HepG2 (cell line): ENCODE measurements around the gene ZNF765. TPM values are rescaled to one million over a fixed set of nuclear protein-coding genes. Genes with fewer than 3 reads are reported as not detected.

ENCODE experiments used
- FOXJ3 ChIP-seq: sonication (generic); formaldehyde crosslinking; IDR thresholded peaks from 2 replicates; pipeline ENCODE4 v1.4.0; 2020; ENCODE audit warnings: missing genetic modification reagents, mild to moderate bottlenecking, borderline replicate concordance
- JUN ChIP-seq: sonication (generic); formaldehyde crosslinking; IDR thresholded peaks from 2 replicates; pipeline ENCODE4 v1.4.0; 2020; ENCODE audit warnings: mild to moderate bottlenecking, missing genetic modification reagents
- KDM5A ChIP-seq: fragments of 200-600 bp; sonication (generic); IDR thresholded peaks from 2 replicates; pipeline ENCODE4 v1.7.0; 2018; ENCODE audit warnings: antibody characterized with exemption, mild to moderate bottlenecking, low read length, borderline replicate concordance
- KMT2A ChIP-seq: sonication (generic); formaldehyde crosslinking; IDR thresholded peaks from 2 replicates; pipeline ENCODE4 v1.4.0; 2020; ENCODE audit warnings: missing genetic modification reagents
- MED1 ChIP-seq: sonication (generic); formaldehyde crosslinking; IDR thresholded peaks from 2 replicates; pipeline ENCODE4 v1.4.0; 2020; ENCODE audit warnings: missing genetic modification reagents
- MYC ChIP-seq: sonication (generic); formaldehyde crosslinking; IDR thresholded peaks from 2 replicates; pipeline ENCODE4 v1.9.0; 2021; ENCODE audit warnings: missing genetic modification reagents, borderline replicate concordance
- NR2C2 ChIP-seq: sonication (generic); formaldehyde crosslinking; IDR thresholded peaks from 2 replicates; pipeline ENCODE4 v1.4.0; 2020; ENCODE audit warnings: missing genetic modification reagents, mild to moderate bottlenecking, moderate library complexity, borderline replicate concordance
- POLR2AphosphoS5 ChIP-seq: IDR thresholded peaks from 2 replicates; pipeline ENCODE4 v1.6.1; 2012; ENCODE audit warnings: low read depth, low read length
- RBM39 ChIP-seq: fragments of 200-400 bp; formaldehyde crosslinking; IDR thresholded peaks from one replicate; pipeline ENCODE4 v1.6.1; 2018; ENCODE audit warnings: antibody characterized with exemption, mild to moderate bottlenecking, low read depth, low read length; ENCODE audit not compliant: poor library complexity, severe bottlenecking
- RFX3 ChIP-seq: IDR thresholded peaks from 2 replicates; pipeline ENCODE4 v1.6.1; 2016; ENCODE audit warnings: missing biosample characterization, missing genetic modification reagents
- RFXANK ChIP-seq: IDR thresholded peaks from 2 replicates; pipeline ENCODE4 v1.6.1; 2016
- SMAD3 ChIP-seq: sonication (generic); formaldehyde crosslinking; IDR thresholded peaks from 2 replicates; pipeline ENCODE4 v1.4.0; 2020; ENCODE audit warnings: missing genetic modification reagents
- SOX6 ChIP-seq, 2 experiments: fragments of 450-650 bp in 1 of 2; sonication (generic) in 1 of 2; formaldehyde crosslinking in 1 of 2; IDR thresholded peaks; 2 replicates each; pipeline versions ENCODE4 v1.4.0 to v1.6.1; 2017 to 2020; ENCODE audit warnings: antibody characterized with exemption in 1 of 2, mild to moderate bottlenecking in 1 of 2, missing genetic modification reagents in 1 of 2
- SP1 ChIP-seq, 2 experiments: fragments of 450-650 bp in 1 of 2; sonication (generic) in 1 of 2; formaldehyde crosslinking in 1 of 2; IDR thresholded peaks; 2 replicates each; pipeline versions ENCODE4 v1.4.0 to v1.6.1; 2016 to 2020; ENCODE audit warnings: missing genetic modification reagents in 1 of 2
- SRSF1 ChIP-seq: fragments of 200-400 bp; formaldehyde crosslinking; optimal IDR thresholded peaks from 2 replicates; pipeline ENCODE3; 2017; ENCODE audit warnings: mild to moderate bottlenecking, low read depth, low read length, moderate library complexity
- THAP11 ChIP-seq: IDR thresholded peaks from 2 replicates; pipeline ENCODE4 v1.6.1; 2016; ENCODE audit warnings: missing biosample characterization, missing genetic modification reagents
- YEATS4 ChIP-seq: sonication (generic); formaldehyde crosslinking; IDR thresholded peaks from 2 replicates; pipeline ENCODE4 v1.4.0; 2020; ENCODE audit warnings: missing genetic modification reagents, borderline replicate concordance
- ZGPAT ChIP-seq: IDR thresholded peaks from 2 replicates; pipeline ENCODE4 v1.6.1; 2016; ENCODE audit warnings: mild to moderate bottlenecking
- ZNF124 ChIP-seq: sonication (generic); formaldehyde crosslinking; IDR thresholded peaks from 2 replicates; pipeline ENCODE4 v1.4.0; 2020; ENCODE audit warnings: missing genetic modification reagents
- ZNF337 ChIP-seq: sonication (generic); formaldehyde crosslinking; IDR thresholded peaks from 2 replicates; pipeline ENCODE4 v1.5.1; 2020; ENCODE audit warnings: missing genetic modification reagents, low read depth, mild to moderate bottlenecking, borderline replicate concordance
- ZNF766 ChIP-seq: sonication (generic); formaldehyde crosslinking; IDR thresholded peaks from 2 replicates; pipeline ENCODE4 v1.5.0; 2020; ENCODE audit warnings: missing genetic modification reagents, borderline replicate concordance
- ZNF780A ChIP-seq: sonication (generic); formaldehyde crosslinking; IDR thresholded peaks from 2 replicates; pipeline ENCODE4 v1.8.0; 2022; ENCODE audit warnings: mild to moderate bottlenecking, missing genetic modification reagents, moderate library complexity
- ZNF883 ChIP-seq: sonication (generic); formaldehyde crosslinking; IDR thresholded peaks from 2 replicates; pipeline ENCODE4 v1.5.1; 2020; ENCODE audit warnings: mild to moderate bottlenecking, missing genetic modification reagents; ENCODE audit errors: not compliant biosample characterization
- polyA plus RNA-seq, 8 experiments: library from polyadenylated mRNA; depleted of rRNA in 3 of 8; stranded (reverse) in 7 of 8; unstranded in 1 of 8; fragments of >200 nt; fragmentation: Illumina TruSeq in 4 of 8; extraction: Trizol in 4 of 8; gene quantifications; 2 replicates each; pipeline versions ENCODE4 v1.2.1 to v1.2.3, GENCODE V29; 2011 to 2016; ENCODE audit warnings: low read depth in 4 of 8, missing spikeins in 1 of 8, mixed read lengths in 1 of 8; ENCODE audit not compliant: insufficient read depth in 1 of 8
- total RNA-seq, 5 experiments: library from RNA; depleted of rRNA; stranded (reverse); fragments of >200 nt; fragmentation: Illumina TruSeq; extraction: Trizol; gene quantifications; 2 replicates each; pipeline ENCODE4 v1.2.3, GENCODE V29; 2016; ENCODE audit warnings: low read depth in 1 of 5
- TF ChIP-seq, protein P1 (sequence below): sonication (generic); formaldehyde crosslinking; IDR thresholded peaks from 2 replicates; pipeline ENCODE4 v1.4.0; 2020; ENCODE audit warnings: missing genetic modification reagents, borderline replicate concordance

ZNF765 gene
- total and polyA plus RNA-seq, 2 of the 13 experiments (the other 11 are each of a cell fraction or from before 2014, with no cell fraction given): 5.0 to 14.5 TPM

GRCh38 chr19:53467485-53468262 is 72.7 kb downstream of the ZNF765 start, which contains the start of gene ZNF813 (continued):
- TF ChIP-seq SOX6 (IDR thresholded peaks at IDR 0.05) (no peak), SOX6 (CRISPR knock-in tag; IDR thresholded peaks at IDR 0.05) (peak; percentile 31; the same call in 1 of the 2 replicates), NR2C2 (CRISPR knock-in tag) (peak; percentile 58; the same call in 1 of the 2 replicates), ZNF124 (CRISPR knock-in tag) (0 out of 2 replicates have a peak, but pooled peaks have one; percentile 36), SP1 (IDR thresholded peaks at IDR 0.05) (no peak), SP1 (CRISPR knock-in tag; IDR thresholded peaks at IDR 0.05) (peak; percentile 86), POLR2AphosphoS5 (peak; percentile 85), YEATS4 (peak; percentile 69; the same call in 1 of the 2 replicates), SRSF1 (peak; percentile 69), SMAD3 (CRISPR knock-in tag) (peak; percentile 7; the same call in 1 of the 2 replicates), RFXANK (CRISPR knock-in tag) (no peak), THAP11 (CRISPR knock-in tag) (peak; percentile 55; the same call in 1 of the 2 replicates), RFX3 (no peak), ZNF883 (peak; percentile 73), RBM39 (peak; percentile 80), JUN (CRISPR knock-in tag) (no peak), FOXJ3 (CRISPR knock-in tag) (0 out of 2 replicates have a peak, but pooled peaks have one; percentile 38), MYC (CRISPR knock-in tag) (peak; percentile 55; the same call in 1 of the 2 replicates), ZNF780A (CRISPR knock-in tag) (no peak), KDM5A (peak; percentile 36; the same call in 1 of the 2 replicates), ZGPAT (peak; percentile 16; the same call in 1 of the 2 replicates), MED1 (CRISPR knock-in tag) (peak; percentile 60), ZNF766 (CRISPR knock-in tag) (0 out of 2 replicates have a peak, but pooled peaks have one; percentile 51), KMT2A (CRISPR knock-in tag) (peak; percentile 67; the same call in 1 of the 2 replicates), ZNF337 (CRISPR knock-in tag) (no peak)
- TF ChIP-seq, protein P1, sequence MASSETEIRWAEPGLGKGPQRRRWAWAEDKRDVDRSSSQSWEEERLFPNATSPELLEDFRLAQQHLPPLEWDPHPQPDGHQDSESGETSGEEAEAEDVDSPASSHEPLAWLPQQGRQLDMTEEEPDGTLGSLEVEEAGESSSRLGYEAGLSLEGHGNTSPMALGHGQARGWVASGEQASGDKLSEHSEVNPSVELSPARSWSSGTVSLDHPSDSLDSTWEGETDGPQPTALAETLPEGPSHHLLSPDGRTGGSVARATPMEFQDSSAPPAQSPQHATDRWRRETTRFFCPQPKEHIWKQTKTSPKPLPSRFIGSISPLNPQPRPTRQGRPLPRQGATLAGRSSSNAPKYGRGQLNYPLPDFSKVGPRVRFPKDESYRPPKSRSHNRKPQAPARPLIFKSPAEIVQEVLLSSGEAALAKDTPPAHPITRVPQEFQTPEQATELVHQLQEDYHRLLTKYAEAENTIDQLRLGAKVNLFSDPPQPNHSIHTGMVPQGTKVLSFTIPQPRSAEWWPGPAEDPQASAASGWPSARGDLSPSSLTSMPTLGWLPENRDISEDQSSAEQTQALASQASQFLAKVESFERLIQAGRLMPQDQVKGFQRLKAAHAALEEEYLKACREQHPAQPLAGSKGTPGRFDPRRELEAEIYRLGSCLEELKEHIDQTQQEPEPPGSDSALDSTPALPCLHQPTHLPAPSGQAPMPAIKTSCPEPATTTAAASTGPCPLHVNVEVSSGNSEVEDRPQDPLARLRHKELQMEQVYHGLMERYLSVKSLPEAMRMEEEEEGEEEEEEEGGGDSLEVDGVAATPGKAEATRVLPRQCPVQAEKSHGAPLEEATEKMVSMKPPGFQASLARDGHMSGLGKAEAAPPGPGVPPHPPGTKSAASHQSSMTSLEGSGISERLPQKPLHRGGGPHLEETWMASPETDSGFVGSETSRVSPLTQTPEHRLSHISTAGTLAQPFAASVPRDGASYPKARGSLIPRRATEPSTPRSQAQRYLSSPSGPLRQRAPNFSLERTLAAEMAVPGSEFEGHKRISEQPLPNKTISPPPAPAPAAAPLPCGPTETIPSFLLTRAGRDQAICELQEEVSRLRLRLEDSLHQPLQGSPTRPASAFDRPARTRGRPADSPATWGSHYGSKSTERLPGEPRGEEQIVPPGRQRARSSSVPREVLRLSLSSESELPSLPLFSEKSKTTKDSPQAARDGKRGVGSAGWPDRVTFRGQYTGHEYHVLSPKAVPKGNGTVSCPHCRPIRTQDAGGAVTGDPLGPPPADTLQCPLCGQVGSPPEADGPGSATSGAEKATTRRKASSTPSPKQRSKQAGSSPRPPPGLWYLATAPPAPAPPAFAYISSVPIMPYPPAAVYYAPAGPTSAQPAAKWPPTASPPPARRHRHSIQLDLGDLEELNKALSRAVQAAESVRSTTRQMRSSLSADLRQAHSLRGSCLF (CRISPR knock-in tag): no peak
